Right lobe of liver (tissue), 6 donors: ENCODE results near the gene SCNN1A. TPM values are rescaled to one million over a fixed set of nuclear protein-coding genes. Genes with fewer than 3 reads are reported as not detected.

Source experiments
- ATAC-seq, 4 donors: fragments of 200-7000 bp; cut with Tn5 transposase; one replicate each; pipeline ENCODE4 v1.9.1; 2020; ENCODE audit warnings: mild to moderate bottlenecking in 4 of 4, moderate library complexity in 4 of 4
- DNase-seq, 3 donors: peaks; one replicate each; pipeline ENCODE4 v3.0.0-alpha.2; 2020
- H3K27ac ChIP-seq, 3 donors: fragments of 200-600 bp; one replicate each; pipeline ENCODE4 v1.8.0; 2022
- H3K27me3 ChIP-seq, 2 donors: fragments of 200-600 bp; one replicate each; pipeline ENCODE4 v1.8.0; 2022
- H3K36me3 ChIP-seq, 4 donors: fragments of 200-600 bp; sonication (generic) in 1 of 4; one replicate each; pipeline versions ENCODE4 v1.5.1 to v1.8.0; 2017 to 2022; ENCODE audit warnings: control low read depth in 1 of 4
- H3K4me1 ChIP-seq, 4 donors: fragments of 200-600 bp; sonication (generic) in 1 of 4; one replicate each; pipeline versions ENCODE4 v1.5.1 to v1.8.0; 2017 to 2022; ENCODE audit warnings: control low read depth in 1 of 4
- H3K4me3 ChIP-seq, 3 donors: fragments of 200-600 bp; one replicate each; pipeline ENCODE4 v1.8.0; 2022
- H3K9me3 ChIP-seq, 4 donors: fragments of 200-600 bp; sonication (generic) in 1 of 4; one replicate each; pipeline versions ENCODE4 v1.5.1 to v1.8.0; 2017 to 2022; ENCODE audit warnings: control low read depth in 1 of 4
- POLR2A ChIP-seq: fragments of 450-650 bp; IDR thresholded peaks from one replicate; pipeline ENCODE4 v1.6.1; 2017; ENCODE audit warnings: antibody characterized with exemption, mild to moderate bottlenecking
- WGBS: methylation state at CpG from one replicate; pipeline ENCODE4 v1.1.6; 2018; ENCODE audit warnings: low coverage, low lambda C conversion rate; ENCODE audit not compliant: insufficient coverage; ENCODE audit errors: missing lambda C conversion rate; 5-methylcytosine and 5-hydroxymethylcytosine counted together
- intact Hi-C, 2 donors: fragments of 100-400 bp; cut with DNase I; formaldehyde crosslinking; loops; one replicate each; pipeline versions ENCODE4 v1.11.2 to v1.14.1; 2022
- long read RNA-seq: library from polyadenylated mRNA; unstranded; transcript quantifications from one replicate; pipeline ENCODE4 v2.0.0, GENCODE V29; 2019
- total RNA-seq, 6 experiments: library from RNA; depleted of rRNA in 2 of 6; stranded (reverse); fragments of >200 nt in 2 of 6; fragmentation: NEBNext Ultra II Directional in 3 of 6; extraction: Animal tissue kit (Norgen Biotek cat#: 25700) in 3 of 6; gene quantifications; one replicate each; pipeline versions ENCODE4 v1.1.0 to v1.2.4, GENCODE V29; 2016 to 2023
- TF ChIP-seq, protein P1 (sequence below), 4 donors: fragments of 200-600 bp in 3 of 4; fragments of 450-650 bp in 1 of 4; IDR thresholded peaks; one replicate each; pipeline versions ENCODE4 v1.5.1 to v1.8.0; 2016 to 2022; ENCODE audit warnings: antibody characterized with exemption in 4 of 4, mild to moderate bottlenecking in 2 of 4
- donor health status: DM: no; HTN: yes; CAD: no.
- donor health status: DM: no; HTN: no; CAD: no.
- donor health status: DM: no; HTN: no; CAD: no.
- donor health status: DM: no; HTN: yes; CAD: no.
- donor health status: DM: no; HTN: yes; CAD: no.

Gene SCNN1A
- 1 to 10 TPM; 2.1 to 9.5 (median 6.0) TPM for total RNA-seq
- long read RNA-seq, result 0 reads

- Histone ChIP-seq H3K27ac (peak within 1 kb of the TSS in 2 of 3 donors; percentile 36 to 53), H3K9me3 (no peaks in the 10 kb centered on the region), H3K27me3 (no peaks in the 10 kb centered on the region), H3K4me1 (peaks cover 0 to 26% (median 15%) of the 10 kb centered on the region in 4 donors), H3K36me3 (no peaks in the 10 kb centered on the region), H3K4me3 (no peak within 1 kb of the TSS)
- TF ChIP-seq POLR2A, result no peak
- TF ChIP-seq, protein P1, sequence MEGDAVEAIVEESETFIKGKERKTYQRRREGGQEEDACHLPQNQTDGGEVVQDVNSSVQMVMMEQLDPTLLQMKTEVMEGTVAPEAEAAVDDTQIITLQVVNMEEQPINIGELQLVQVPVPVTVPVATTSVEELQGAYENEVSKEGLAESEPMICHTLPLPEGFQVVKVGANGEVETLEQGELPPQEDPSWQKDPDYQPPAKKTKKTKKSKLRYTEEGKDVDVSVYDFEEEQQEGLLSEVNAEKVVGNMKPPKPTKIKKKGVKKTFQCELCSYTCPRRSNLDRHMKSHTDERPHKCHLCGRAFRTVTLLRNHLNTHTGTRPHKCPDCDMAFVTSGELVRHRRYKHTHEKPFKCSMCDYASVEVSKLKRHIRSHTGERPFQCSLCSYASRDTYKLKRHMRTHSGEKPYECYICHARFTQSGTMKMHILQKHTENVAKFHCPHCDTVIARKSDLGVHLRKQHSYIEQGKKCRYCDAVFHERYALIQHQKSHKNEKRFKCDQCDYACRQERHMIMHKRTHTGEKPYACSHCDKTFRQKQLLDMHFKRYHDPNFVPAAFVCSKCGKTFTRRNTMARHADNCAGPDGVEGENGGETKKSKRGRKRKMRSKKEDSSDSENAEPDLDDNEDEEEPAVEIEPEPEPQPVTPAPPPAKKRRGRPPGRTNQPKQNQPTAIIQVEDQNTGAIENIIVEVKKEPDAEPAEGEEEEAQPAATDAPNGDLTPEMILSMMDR (IDR thresholded peaks at IDR 0.05), result no peak
- intact Hi-C loops, result no loop called here
- peak in 1 of 3 donors; percentile 70 for DNase-seq
- no peak for ATAC-seq
- 56% methylated on average over 8 of the region's 15 CpGs for whole genome bisulfite sequencing
These were observed at the start of gene SCNN1A for GRCh38 chr12:6375269-6376078. TSS of gene SCNN1A (minus strand) at chr12:6375563. CDS start at chr12:6374783, 780 bp downstream.

DNA sequence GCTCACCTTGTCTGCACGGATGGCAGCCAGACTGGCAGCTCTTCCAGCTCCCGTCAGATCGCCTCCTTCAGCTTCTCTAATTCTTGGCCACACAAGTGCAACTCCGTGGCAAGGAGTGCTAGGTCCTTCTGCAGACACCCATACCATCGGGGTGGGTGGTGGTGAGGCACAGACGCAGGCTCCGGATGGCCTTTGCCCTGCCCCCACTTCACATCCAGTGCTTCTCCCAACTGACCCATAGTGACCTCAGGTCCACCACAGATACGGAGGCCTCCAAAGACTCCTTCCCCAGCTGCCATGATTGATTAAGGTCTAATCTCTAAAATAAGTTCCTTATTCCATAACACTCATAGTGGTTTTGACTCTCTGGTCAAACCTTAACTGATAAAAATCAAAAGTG lies 49.5 kb upstream of the SCNN1A start:
- peak in 2 of 3 donors; percentile 35 to 38 for DNase-seq
- TF ChIP-seq, protein P1 (IDR thresholded peaks at IDR 0.05), result no peak
- no peak for TF ChIP-seq POLR2A
- intact Hi-C loops, result loop anchor here in 1 of 2 donors (5.0 to 10.0 kb wide), 2 partner anchors 37 to 120 kb away; no protein-coding TSS in a partner anchor
- no peak for ATAC-seq
- Histone ChIP-seq H3K36me3 (no peaks in the 10 kb centered on the region), H3K27me3 (no peaks in the 10 kb centered on the region), H3K9me3 (no peaks in the 10 kb centered on the region), H3K27ac (no peak overlapping the region), H3K4me3 (no peak overlapping the region), H3K4me1 (no peaks in the 10 kb centered on the region)
- 76% methylated on average over 5 of the region's 8 CpGs for WGBS

GRCh38 chr12:6424008-6424347 lies 48.6 kb upstream of the SCNN1A start:
- Histone ChIP-seq H3K4me1 (no peaks in the 10 kb centered on the region), H3K4me3 (no peak overlapping the region), H3K27ac (no peak overlapping the region), H3K27me3 (no peaks in the 10 kb centered on the region), H3K36me3 (no peaks in the 10 kb centered on the region), H3K9me3 (no peaks in the 10 kb centered on the region)
- ATAC-seq (peak in 1 of 4 donors; percentile 22), DNase-seq (no peak)
- intact Hi-C loops, result loop anchor here in 1 of 2 donors (5.0 to 10.0 kb wide), 2 partner anchors 38 to 121 kb away; no protein-coding TSS in a partner anchor
- TF ChIP-seq POLR2A, result no peak
- TF ChIP-seq, protein P1 (IDR thresholded peaks at IDR 0.05), result no peak
- WGBS, result 58% methylated on average over 2 of the region's 6 CpGs

- H3K27ac ChIP-seq, result no peak overlapping the region
- H3K36me3 ChIP-seq, result no peaks in the 10 kb centered on the region
- H3K27me3 ChIP-seq, result no peaks in the 10 kb centered on the region
- intact Hi-C loops, result loop anchor here in 1 of 2 donors (5.0 to 10.0 kb wide), 2 partner anchors 39 to 121 kb away; no protein-coding TSS in a partner anchor
- H3K4me3 ChIP-seq, result no peak overlapping the region
- no peaks in the 10 kb centered on the region for H3K9me3 ChIP-seq
- no peaks in the 10 kb centered on the region for H3K4me1 ChIP-seq
- peak; percentile 76 to 83 (median 82) for DNase-seq
- TF ChIP-seq, protein P1 (IDR thresholded peaks at IDR 0.05), result peak; percentile 90 to 93 (median 92)
- no peak for TF ChIP-seq POLR2A
- peak; percentile 99 to 100 (median 100) for ATAC-seq
- 0% methylated on average over 8 of the region's 9 CpGs for whole genome bisulfite sequencing
These were observed 48.1 kb upstream of the SCNN1A start for GRCh38 chr12:6423267-6424007.
